Activated CD8-positive, alpha-beta T cell treated with anti-CD3 and anti-CD28 coated beads, Interleukin-2, amount 10 ng/mL, durations not matched to agents 7 days and 5 days (primary cell): Measurements from ENCODE around the gene KDM7A. TPM values are rescaled to one million over a fixed set of nuclear protein-coding genes. Genes with fewer than 3 reads are reported as not detected.
"Not testable (repeated sequence)": the region's sequence is repeated elsewhere in the genome, so short reads cannot be mapped to it uniquely, and the experiment has no call there.

Experiments
- ATAC-seq: fragments of 150-1000 bp; cut with Tn5 transposase; one replicate; pipeline ENCODE4 v1.10.0; 2021; ENCODE audit warnings: moderate library complexity
- CTCF ChIA-PET: fragments of 350-600 bp; sonication (Branson Sonifier 250); formaldehyde crosslinking; loops from one replicate; lab custom pipeline; 2021; ENCODE audit warnings: antibody characterized with exemption; lab: Charles Lee
- POLR2A ChIA-PET: fragments of 350-600 bp; sonication (Branson Sonifier 250); formaldehyde crosslinking; loops from one replicate; lab custom pipeline; 2021; ENCODE audit warnings: antibody characterized with exemption; lab: Charles Lee
- DNase-seq: peaks from one replicate; pipeline ENCODE4 v3.0.0-alpha.2; 2020
- H3K27ac Mint-ChIP-seq: one replicate; pipeline ENCODE4 v1.8.0; 2021; ENCODE audit warnings: mild to moderate bottlenecking, mixed read lengths
- H3K27me3 Mint-ChIP-seq: one replicate; pipeline ENCODE4 v1.8.0; 2021; ENCODE audit warnings: low read depth, mixed read lengths
- H3K36me3 Mint-ChIP-seq: one replicate; pipeline ENCODE4 v1.8.0; 2021; ENCODE audit warnings: low read depth, mixed read lengths
- H3K4me1 Mint-ChIP-seq: one replicate; pipeline ENCODE4 v1.8.0; 2021; ENCODE audit warnings: low read depth, mixed read lengths
- H3K4me3 Mint-ChIP-seq: one replicate; pipeline ENCODE4 v1.8.0; 2021; ENCODE audit warnings: mild to moderate bottlenecking, mixed read lengths
- H3K9me3 Mint-ChIP-seq: one replicate; pipeline ENCODE4 v1.8.0; 2022; ENCODE audit warnings: mixed read lengths; ENCODE audit not compliant: insufficient read depth
- total RNA-seq, 2 experiments: library from RNA; stranded (reverse); gene quantifications; one replicate each; pipeline ENCODE4 v1.2.3, GENCODE V29; 2021

KDM7A gene
- total RNA-seq, 2 experiments from 2014 or later: 3.9 to 4.1 TPM

GRCh38 chr7:140175221-140176121 is 1.3 kb downstream of the KDM7A start:
- peak; percentile 93 for DNase-seq
- H3K4me3 Mint-ChIP-seq: peak overlapping the region; percentile 82
- peaks cover 21% of the 10 kb centered on the region for H3K27me3 Mint-ChIP-seq
- ATAC-seq: peak; percentile 57
- peaks cover 22% of the 10 kb centered on the region for H3K4me1 Mint-ChIP-seq
- CTCF ChIA-PET: interaction anchor here (0.6 to 1.6 kb wide), 10 partner anchors 29 to 302 kb away, joined by 3 to 5 read pairs (median 3); no protein-coding TSS in a partner anchor
- peaks cover 4% of the 10 kb centered on the region for H3K36me3 Mint-ChIP-seq
- POLR2A ChIA-PET: interaction anchor here (0.6 to 1.9 kb wide), 6 partner anchors 51 to 201 kb away, joined by 3 to 25 read pairs (median 4); partner anchors contain the start of gene PARP12
- H3K9me3 Mint-ChIP-seq: no peaks in the 10 kb centered on the region
- H3K27ac Mint-ChIP-seq: peak overlapping the region; percentile 87

- H3K27me3 Mint-ChIP-seq: peaks cover 16% of the 10 kb centered on the region
- ChIA-PET CTCF (interaction anchor here (0.8 kb wide), 1 partner anchor 131 kb away, joined by 3 read pairs; no protein-coding TSS in a partner anchor), POLR2A (no interaction called here)
- peaks cover 23% of the 10 kb centered on the region for H3K4me1 Mint-ChIP-seq
- ATAC-seq (no peak), DNase-seq (no peak)
- no peak overlapping the region for H3K4me3 Mint-ChIP-seq
- no peaks in the 10 kb centered on the region for H3K9me3 Mint-ChIP-seq
- no peak overlapping the region for H3K27ac Mint-ChIP-seq
- peaks cover 4% of the 10 kb centered on the region for H3K36me3 Mint-ChIP-seq
Observed at GRCh38 chr7:140174217-140174616, 2.6 kb downstream of the KDM7A start.

GRCh38 chr7:140170375-140170774 is 6.4 kb downstream of the KDM7A start:
- no peak overlapping the region for H3K27ac Mint-ChIP-seq
- no peaks in the 10 kb centered on the region for H3K27me3 Mint-ChIP-seq
- no peaks in the 10 kb centered on the region for H3K36me3 Mint-ChIP-seq
- H3K4me1 Mint-ChIP-seq: peaks cover 27% of the 10 kb centered on the region
- ChIA-PET CTCF (interaction anchor here (0.9 to 1.3 kb wide), 2 partner anchors 135 to 156 kb away, joined by 3 to 6 read pairs; no protein-coding TSS in a partner anchor), POLR2A (no interaction called here)
- DNase-seq: no peak
- no peak overlapping the region for H3K4me3 Mint-ChIP-seq
- no peak for ATAC-seq
- H3K9me3 Mint-ChIP-seq: no peaks in the 10 kb centered on the region

GRCh38 chr7:140168816-140169215 is 8.0 kb downstream of the KDM7A start:
- ATAC-seq: no peak
- ChIA-PET CTCF (interaction anchor here (1.1 to 1.3 kb wide), 2 partner anchors 8 to 136 kb away, joined by 3 to 4 read pairs; partner anchors contain the start of gene KDM7A), POLR2A (interaction anchor here (0.9 kb wide), 1 partner anchor 8 kb away, joined by 3 read pairs; no protein-coding TSS in a partner anchor)
- no peaks in the 10 kb centered on the region for H3K9me3 Mint-ChIP-seq
- H3K36me3 Mint-ChIP-seq: no peaks in the 10 kb centered on the region
- H3K27me3 Mint-ChIP-seq: no peaks in the 10 kb centered on the region
- H3K4me1 Mint-ChIP-seq: peaks cover 28% of the 10 kb centered on the region
- DNase-seq: no peak
- no peak overlapping the region for H3K4me3 Mint-ChIP-seq
- H3K27ac Mint-ChIP-seq: no peak overlapping the region

GRCh38 chr7:140165422-140165821 is 11.4 kb downstream of the KDM7A start:
- POLR2A ChIA-PET: interaction anchor here (0.9 kb wide), 1 partner anchor 45 kb away, joined by 4 read pairs; no protein-coding TSS in a partner anchor
- Mint-ChIP-seq H3K36me3 (no peaks in the 10 kb centered on the region), H3K4me1 (peaks cover 44% of the 10 kb centered on the region), H3K9me3 (no peaks in the 10 kb centered on the region), H3K27ac (no peak overlapping the region), H3K27me3 (no peaks in the 10 kb centered on the region), H3K4me3 (no peak overlapping the region)
- ATAC-seq (no peak), DNase-seq (no peak)
- CTCF ChIA-PET: no interaction called here

GRCh38 chr7:140162081-140162480 is 14.7 kb downstream of the KDM7A start:
- not testable (repeated sequence) for H3K27ac Mint-ChIP-seq

GRCh38 chr7:140161047-140161446 is 15.7 kb downstream of the KDM7A start:
- ATAC-seq: no peak

More at GRCh38 chr7:140162081-140162480, 14.7 kb downstream of the KDM7A start:
- H3K36me3 Mint-ChIP-seq, CTCF ChIA-PET, H3K27me3 Mint-ChIP-seq, POLR2A ChIA-PET, ATAC-seq, DNase-seq, H3K4me3 Mint-ChIP-seq, H3K9me3 Mint-ChIP-seq: not testable (repeated sequence)
- H3K4me1 Mint-ChIP-seq: peaks cover 41% of the 10 kb centered on the region

GRCh38 chr7:140160308-140160707 is 16.5 kb downstream of the KDM7A start:
- CTCF ChIA-PET: no interaction called here
- Mint-ChIP-seq H3K36me3 (no peaks in the 10 kb centered on the region), H3K4me1 (peaks cover 43% of the 10 kb centered on the region), H3K27me3 (no peaks in the 10 kb centered on the region), H3K4me3 (no peak overlapping the region), H3K9me3 (no peaks in the 10 kb centered on the region), H3K27ac (no peak overlapping the region)
- no peak for ATAC-seq
- DNase-seq: no peak
- POLR2A ChIA-PET: no interaction called here

More at GRCh38 chr7:140161047-140161446, 15.7 kb downstream of the KDM7A start:
- CTCF ChIA-PET: no interaction called here
- H3K36me3 Mint-ChIP-seq: no peaks in the 10 kb centered on the region
- no peak for DNase-seq
- peaks cover 47% of the 10 kb centered on the region for H3K4me1 Mint-ChIP-seq
- H3K4me3 Mint-ChIP-seq: no peak overlapping the region
- POLR2A ChIA-PET: no interaction called here
- H3K9me3 Mint-ChIP-seq: no peaks in the 10 kb centered on the region
- no peak overlapping the region for H3K27ac Mint-ChIP-seq
- no peaks in the 10 kb centered on the region for H3K27me3 Mint-ChIP-seq

- ChIA-PET CTCF (no interaction called here), POLR2A (interaction anchor here (0.7 kb wide), 1 partner anchor 1434 kb away, joined by 4 read pairs; no protein-coding TSS in a partner anchor)
- Mint-ChIP-seq H3K4me1 (peaks cover 35% of the 10 kb centered on the region), H3K36me3 (no peaks in the 10 kb centered on the region), H3K9me3 (no peaks in the 10 kb centered on the region), H3K27me3 (no peaks in the 10 kb centered on the region), H3K27ac (no peak overlapping the region), H3K4me3 (no peak overlapping the region)
- no peak for ATAC-seq
- no peak for DNase-seq
Observed at GRCh38 chr7:140159497-140159896, 17.3 kb downstream of the KDM7A start.

GRCh38 chr7:140156460-140157080 is 20.2 kb downstream of the KDM7A start:
- ChIA-PET POLR2A (interaction anchor here (1.2 to 1.6 kb wide), 2 partner anchors 21 to 55 kb away, joined by 3 read pairs; partner anchors contain the start of gene KDM7A), CTCF (interaction anchor here (1.1 to 1.4 kb wide), 2 partner anchors 147 to 193 kb away, joined by 3 read pairs; no protein-coding TSS in a partner anchor)
- H3K36me3 Mint-ChIP-seq: no peaks in the 10 kb centered on the region
- DNase-seq (no peak), ATAC-seq (peak; percentile 58)
- no peak overlapping the region for H3K27ac Mint-ChIP-seq
- H3K4me3 Mint-ChIP-seq: no peak overlapping the region
- no peaks in the 10 kb centered on the region for H3K27me3 Mint-ChIP-seq
- H3K9me3 Mint-ChIP-seq: no peaks in the 10 kb centered on the region
- H3K4me1 Mint-ChIP-seq: peaks cover 22% of the 10 kb centered on the region

GRCh38 chr7:140155428-140155827 is 21.4 kb downstream of the KDM7A start:
- no peak for ATAC-seq
- no peak overlapping the region for H3K27ac Mint-ChIP-seq
- H3K36me3 Mint-ChIP-seq: no peaks in the 10 kb centered on the region
- POLR2A ChIA-PET: no interaction called here
- no peak for DNase-seq
- no peak overlapping the region for H3K4me3 Mint-ChIP-seq
- no peaks in the 10 kb centered on the region for H3K9me3 Mint-ChIP-seq
- CTCF ChIA-PET: no interaction called here
- H3K4me1 Mint-ChIP-seq: peaks cover 12% of the 10 kb centered on the region
- no peaks in the 10 kb centered on the region for H3K27me3 Mint-ChIP-seq
